Liver (tissue), 9 donors: ENCODE results near the gene TYMP. TPM values are rescaled to one million over a fixed set of nuclear protein-coding genes. Genes with fewer than 3 reads are reported as not detected.

Experiments used
- DNase-seq: peaks from one replicate; pipeline ENCODE4 v3.0.0-alpha.2; 2017; ENCODE audit warnings: low spot score
- H3K27ac ChIP-seq, 2 donors: one replicate each; pipeline ENCODE4 v1.7.0; 2013; ENCODE audit warnings: inconsistent platforms in 2 of 2, low read length in 2 of 2, control low read depth in 1 of 2, low read depth in 1 of 2, mild to moderate bottlenecking in 1 of 2
- H3K27me3 ChIP-seq, 4 donors: one replicate each; pipeline versions ENCODE4 v1.6.1 to v1.7.0; 2013; ENCODE audit warnings: low read length in 3 of 4, inconsistent platforms in 1 of 4, mild to moderate bottlenecking in 1 of 4, moderate library complexity in 1 of 4; ENCODE audit not compliant: control insufficient read depth in 4 of 4, insufficient read depth in 4 of 4
- H3K36me3 ChIP-seq, 4 donors: one replicate each; pipeline versions ENCODE4 v1.6.1 to v1.7.0; 2013; ENCODE audit warnings: low read length in 3 of 4, mild to moderate bottlenecking in 3 of 4, low read depth in 1 of 4, moderate library complexity in 1 of 4; ENCODE audit not compliant: control insufficient read depth in 4 of 4, insufficient read depth in 3 of 4
- H3K4me1 ChIP-seq, 4 donors: one replicate each; pipeline versions ENCODE4 v1.6.1 to v1.7.0; 2013; ENCODE audit warnings: low read length in 3 of 4, mild to moderate bottlenecking in 3 of 4, moderate library complexity in 1 of 4; ENCODE audit not compliant: control insufficient read depth in 4 of 4, insufficient read depth in 4 of 4
- H3K4me3 ChIP-seq, 3 donors: one replicate each; pipeline versions ENCODE4 v1.6.1 to v1.7.0; 2013; ENCODE audit warnings: low read length in 3 of 3, control low read depth in 1 of 3, low read depth in 1 of 3, mild to moderate bottlenecking in 1 of 3
- H3K9ac ChIP-seq, 2 donors: one replicate each; pipeline ENCODE4 v1.7.0; 2013; ENCODE audit warnings: low read length in 2 of 2, mild to moderate bottlenecking in 2 of 2, moderate library complexity in 2 of 2, control low read depth in 1 of 2, low read depth in 1 of 2
- H3K9me3 ChIP-seq, 4 donors: one replicate each; pipeline versions ENCODE4 v1.6.1 to v1.7.0; 2013; ENCODE audit warnings: low read length in 3 of 4; ENCODE audit not compliant: control insufficient read depth in 4 of 4
- EGR1 ChIP-seq, 2 donors: IDR thresholded peaks; 2 replicates each; pipeline ENCODE4 v1.6.1; 2016 to 2018; ENCODE audit warnings: antibody characterized with exemption in 2 of 2, low read depth in 2 of 2
- FOXA1 ChIP-seq: IDR thresholded peaks from 2 replicates; pipeline ENCODE4 v1.6.1; 2016; ENCODE audit warnings: antibody characterized with exemption
- FOXA2 ChIP-seq: IDR thresholded peaks from 2 replicates; pipeline ENCODE4 v1.6.1; 2016; ENCODE audit warnings: antibody characterized with exemption
- GABPA ChIP-seq, 2 donors: IDR thresholded peaks in 1 of 2; conservative IDR thresholded peaks in 1 of 2; 2 replicates each; pipeline ENCODE4 v1.6.1; 2016; ENCODE audit warnings: antibody characterized with exemption in 2 of 2, mild to moderate bottlenecking in 1 of 2, moderate library complexity in 1 of 2
- HNF4A ChIP-seq, 2 donors: conservative IDR thresholded peaks; 2 replicates each; pipeline ENCODE4 v1.6.1; 2016; ENCODE audit warnings: antibody characterized with exemption in 2 of 2, mild to moderate bottlenecking in 2 of 2
- JUND ChIP-seq, 2 donors: IDR thresholded peaks; 2 replicates each; pipeline ENCODE4 v1.6.1; 2016; ENCODE audit warnings: antibody characterized with exemption in 2 of 2
- RAD21 ChIP-seq, 2 donors: IDR thresholded peaks; 2 replicates each; pipeline ENCODE4 v1.6.1; 2016; ENCODE audit warnings: antibody characterized with exemption in 2 of 2, mild to moderate bottlenecking in 2 of 2
- RXRA ChIP-seq, 2 donors: IDR thresholded peaks; 2 replicates each; pipeline ENCODE4 v1.6.1; 2017 to 2018; ENCODE audit warnings: antibody characterized with exemption in 2 of 2, mild to moderate bottlenecking in 1 of 2
- SP1 ChIP-seq: IDR thresholded peaks from 2 replicates; pipeline ENCODE4 v1.6.1; 2018; ENCODE audit warnings: antibody characterized with exemption, mild to moderate bottlenecking
- TAF1 ChIP-seq: conservative IDR thresholded peaks from 2 replicates; pipeline ENCODE4 v1.6.1; 2016; ENCODE audit warnings: antibody characterized with exemption, mild to moderate bottlenecking
- YY1 ChIP-seq: IDR thresholded peaks from 2 replicates; pipeline ENCODE4 v1.6.1; 2016; ENCODE audit warnings: antibody characterized with exemption, mild to moderate bottlenecking
- WGBS: extraction: QIAGEN DNeasy Blood & Tissue Kit; methylation state at CpG from one replicate; pipeline ENCODE4 v1.1.7; 2013; 5-methylcytosine and 5-hydroxymethylcytosine counted together
- polyA plus RNA-seq, 2 donors: library from polyadenylated mRNA; stranded (reverse) in 1 of 2; unstranded in 1 of 2; fragments of 200-250 nt in 1 of 2; fragments of >200 nt in 1 of 2; fragmentation: Nextera tagmentation in 1 of 2; extraction: Ambion mirVana in 1 of 2; gene quantifications; one replicate each; pipeline versions ENCODE4 v1.2.1 to v1.2.3, GENCODE V29; 2013 to 2015
- total RNA-seq, 2 donors: library from RNA; depleted of rRNA; stranded (reverse); fragments of >200 nt; gene quantifications; one replicate each; pipeline ENCODE4 v1.2.3, GENCODE V29; 2014
- TF ChIP-seq, protein P1 (sequence below): IDR thresholded peaks from 2 replicates; pipeline ENCODE4 v1.6.1; 2016; ENCODE audit warnings: antibody characterized with exemption
- TF ChIP-seq, protein P2 (sequence below): IDR thresholded peaks from 2 replicates; pipeline ENCODE4 v1.6.1; 2016; ENCODE audit warnings: antibody characterized with exemption
- TF ChIP-seq, protein P3 (sequence below): fragments of 150-350 bp; IDR thresholded peaks from 2 replicates; pipeline ENCODE4 v1.5.1; 2017; ENCODE audit warnings: improper control_type of control experiment, low read depth, low read length; ENCODE audit not compliant: missing input control
- donor health status: healthy.
- donor health status: healthy.
- donor health status: healthy.
- donor health status: healthy.
- donor health status: healthy.

TYMP gene
- total and polyA plus RNA-seq, 4 donors: 34.0 to 109 (median 65.5) TPM

DNA sequence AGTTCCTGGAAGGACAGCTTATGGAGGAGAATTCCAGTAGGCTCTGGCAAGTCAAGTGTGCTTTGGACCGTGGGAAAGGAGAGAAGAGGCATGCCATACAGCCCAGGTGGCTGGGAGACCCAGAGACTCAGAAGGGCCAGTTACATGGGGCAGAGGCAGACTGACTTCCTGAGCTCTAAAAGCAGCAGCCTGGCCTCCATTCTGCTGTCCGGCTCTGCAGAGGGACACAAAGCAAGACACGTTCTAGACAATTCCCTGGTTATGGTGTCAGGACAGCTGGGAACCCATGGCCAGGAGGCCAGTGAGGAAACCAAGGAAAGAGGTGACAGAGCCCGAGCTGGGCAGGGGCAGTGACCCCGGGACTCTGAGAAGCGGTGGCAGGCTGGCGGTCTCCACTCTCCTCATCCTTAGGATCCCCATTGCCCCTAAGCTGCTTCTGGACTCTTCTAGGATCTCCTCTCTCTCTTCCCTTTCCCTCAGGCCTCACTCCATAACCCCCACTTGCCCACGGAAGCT is 45.7 kb upstream of the TYMP start:
- TF ChIP-seq, protein P1, sequence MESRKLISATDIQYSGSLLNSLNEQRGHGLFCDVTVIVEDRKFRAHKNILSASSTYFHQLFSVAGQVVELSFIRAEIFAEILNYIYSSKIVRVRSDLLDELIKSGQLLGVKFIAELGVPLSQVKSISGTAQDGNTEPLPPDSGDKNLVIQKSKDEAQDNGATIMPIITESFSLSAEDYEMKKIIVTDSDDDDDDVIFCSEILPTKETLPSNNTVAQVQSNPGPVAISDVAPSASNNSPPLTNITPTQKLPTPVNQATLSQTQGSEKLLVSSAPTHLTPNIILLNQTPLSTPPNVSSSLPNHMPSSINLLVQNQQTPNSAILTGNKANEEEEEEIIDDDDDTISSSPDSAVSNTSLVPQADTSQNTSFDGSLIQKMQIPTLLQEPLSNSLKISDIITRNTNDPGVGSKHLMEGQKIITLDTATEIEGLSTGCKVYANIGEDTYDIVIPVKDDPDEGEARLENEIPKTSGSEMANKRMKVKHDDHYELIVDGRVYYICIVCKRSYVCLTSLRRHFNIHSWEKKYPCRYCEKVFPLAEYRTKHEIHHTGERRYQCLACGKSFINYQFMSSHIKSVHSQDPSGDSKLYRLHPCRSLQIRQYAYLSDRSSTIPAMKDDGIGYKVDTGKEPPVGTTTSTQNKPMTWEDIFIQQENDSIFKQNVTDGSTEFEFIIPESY: no peak
- TF ChIP-seq FOXA2: no peak
- no peak overlapping the region for H3K27ac ChIP-seq
- no peaks in the 10 kb centered on the region for H3K9me3 ChIP-seq
- peaks cover 0 to 16% (median 13%) of the 10 kb centered on the region in 4 donors for H3K4me1 ChIP-seq
- H3K9ac ChIP-seq: no peak overlapping the region
- no peaks in the 10 kb centered on the region for H3K27me3 ChIP-seq
- no peak for DNase-seq
- WGBS: 92% methylated on average over 8 of the region's 8 CpGs
- H3K4me3 ChIP-seq: no peak overlapping the region
- peaks cover 0 to 11% (median under 1%) of the 10 kb centered on the region in 4 donors for H3K36me3 ChIP-seq

DNA sequence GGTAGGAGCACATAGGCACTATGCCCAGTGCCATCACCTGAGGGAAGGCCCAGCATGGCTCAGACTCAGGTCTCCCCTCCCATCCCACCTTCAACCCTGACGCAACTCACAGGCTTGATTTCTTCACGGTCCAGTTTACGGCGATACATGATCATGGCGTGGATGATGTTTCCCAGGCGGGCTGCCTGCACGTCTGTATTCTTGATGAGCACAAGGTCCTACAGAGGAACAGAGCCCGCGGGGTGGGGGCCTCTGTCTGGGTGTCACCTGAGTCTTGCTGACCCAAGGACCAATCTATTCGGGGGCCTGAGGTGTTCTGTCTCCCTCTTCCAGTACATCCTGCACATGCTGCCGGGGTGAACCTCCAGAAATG is 44.6 kb upstream of the TYMP start:
- Histone ChIP-seq H3K27ac (no peak overlapping the region), H3K27me3 (no peaks in the 10 kb centered on the region), H3K4me1 (peaks cover 8 to 26% (median 20%) of the 10 kb centered on the region in 4 donors), H3K9ac (no peak overlapping the region), H3K4me3 (no peak overlapping the region), H3K9me3 (no peaks in the 10 kb centered on the region), H3K36me3 (peaks cover 0 to 13% (median under 1%) of the 10 kb centered on the region in 4 donors)
- no peak for TF ChIP-seq TAF1
- TF ChIP-seq FOXA1: no peak
- no peak for TF ChIP-seq HNF4A (conservative IDR thresholded peaks at IDR 0.05)
- no peak for TF ChIP-seq SP1
- no peak for TF ChIP-seq RAD21 (IDR thresholded peaks at IDR 0.05)
- TF ChIP-seq YY1: no peak
- no peak for TF ChIP-seq FOXA2
- TF ChIP-seq, protein P1: no peak
- no peak for TF ChIP-seq JUND (IDR thresholded peaks at IDR 0.05)
- no peak for TF ChIP-seq RXRA (IDR thresholded peaks at IDR 0.05)
- no peak for TF ChIP-seq GABPA (IDR thresholded peaks at IDR 0.05 in 1 of 2, conservative IDR thresholded peaks at IDR 0.05 in 1 of 2)
- TF ChIP-seq EGR1 (IDR thresholded peaks at IDR 0.05; ENCODE audit: low read depth in 2 of 2): no peak
- TF ChIP-seq, protein P2, sequence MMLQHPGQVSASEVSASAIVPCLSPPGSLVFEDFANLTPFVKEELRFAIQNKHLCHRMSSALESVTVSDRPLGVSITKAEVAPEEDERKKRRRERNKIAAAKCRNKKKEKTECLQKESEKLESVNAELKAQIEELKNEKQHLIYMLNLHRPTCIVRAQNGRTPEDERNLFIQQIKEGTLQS: no peak
- TF ChIP-seq, protein P3, sequence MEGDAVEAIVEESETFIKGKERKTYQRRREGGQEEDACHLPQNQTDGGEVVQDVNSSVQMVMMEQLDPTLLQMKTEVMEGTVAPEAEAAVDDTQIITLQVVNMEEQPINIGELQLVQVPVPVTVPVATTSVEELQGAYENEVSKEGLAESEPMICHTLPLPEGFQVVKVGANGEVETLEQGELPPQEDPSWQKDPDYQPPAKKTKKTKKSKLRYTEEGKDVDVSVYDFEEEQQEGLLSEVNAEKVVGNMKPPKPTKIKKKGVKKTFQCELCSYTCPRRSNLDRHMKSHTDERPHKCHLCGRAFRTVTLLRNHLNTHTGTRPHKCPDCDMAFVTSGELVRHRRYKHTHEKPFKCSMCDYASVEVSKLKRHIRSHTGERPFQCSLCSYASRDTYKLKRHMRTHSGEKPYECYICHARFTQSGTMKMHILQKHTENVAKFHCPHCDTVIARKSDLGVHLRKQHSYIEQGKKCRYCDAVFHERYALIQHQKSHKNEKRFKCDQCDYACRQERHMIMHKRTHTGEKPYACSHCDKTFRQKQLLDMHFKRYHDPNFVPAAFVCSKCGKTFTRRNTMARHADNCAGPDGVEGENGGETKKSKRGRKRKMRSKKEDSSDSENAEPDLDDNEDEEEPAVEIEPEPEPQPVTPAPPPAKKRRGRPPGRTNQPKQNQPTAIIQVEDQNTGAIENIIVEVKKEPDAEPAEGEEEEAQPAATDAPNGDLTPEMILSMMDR: no peak
- 93% methylated on average over 11 of the region's 11 CpGs for WGBS
- no peak for DNase-seq
